HG03135 (cell line): Measurements from ENCODE around the gene TNIP1.

Experiments
- ATAC-seq: cut with Tn5 transposase; IDR thresholded peaks from one replicate; pipeline ENCODE4 v1.9.1; 2021; ENCODE audit warnings: mild to moderate bottlenecking, moderate library complexity; ENCODE audit not compliant: unreplicated experiment

Gene TNIP1

GRCh38 chr5:151047814-151048425 lies 32.9 kb downstream of the TNIP1 start:
- peak; percentile 51 for ATAC-seq

GRCh38 chr5:151042453-151043093 lies 38.3 kb downstream of the TNIP1 start:
- ATAC-seq, result no peak

GRCh38 chr5:151041577-151042268 lies 39.1 kb downstream of the TNIP1 start:
- no peak for ATAC-seq

- no peak for ATAC-seq
Observed at GRCh38 chr5:151040211-151040747, 40.6 kb downstream of the TNIP1 start.

- no peak for ATAC-seq
Observed at GRCh38 chr5:151039665-151040064, 41.2 kb downstream of the TNIP1 start.

GRCh38 chr5:151038801-151039238 lies 42.0 kb downstream of the TNIP1 start:
- no peak for ATAC-seq

GRCh38 chr5:151038412-151038745 lies 42.5 kb downstream of the TNIP1 start:
- ATAC-seq, result no peak

GRCh38 chr5:151037561-151038411 lies 43.0 kb downstream of the TNIP1 start:
- ATAC-seq, result no peak

GRCh38 chr5:151036556-151036955 lies 44.3 kb downstream of the TNIP1 start:
- no peak for ATAC-seq

- ATAC-seq, result no peak
Observed at GRCh38 chr5:151034422-151035379, 46.1 kb downstream of the TNIP1 start.

GRCh38 chr5:151033217-151033934 lies 47.5 kb downstream of the TNIP1 start:
- no peak for ATAC-seq

GRCh38 chr5:151031554-151031953 lies 49.3 kb downstream of the TNIP1 start:
- no peak for ATAC-seq

GRCh38 chr5:151030379-151030778 lies 50.5 kb downstream of the TNIP1 start:
- no peak for ATAC-seq

GRCh38 chr5:151030056-151030336 lies 50.8 kb downstream of the TNIP1 start:
- no peak for ATAC-seq

GRCh38 chr5:151029179-151030055 lies 51.4 kb downstream of the TNIP1 start:
- ATAC-seq, result no peak

GRCh38 chr5:151028717-151029116 lies 52.1 kb downstream of the TNIP1 start:
- ATAC-seq, result no peak

- no peak for ATAC-seq
Observed at GRCh38 chr5:151027961-151028479, 52.8 kb downstream of the TNIP1 start.

GRCh38 chr5:151026679-151027078 lies 54.2 kb downstream of the TNIP1 start:
- no peak for ATAC-seq
